ENCODE results near the gene NUP210L.

GRCh38 chr1:153945795-153946621 lies 208.9 kb downstream of the NUP210L start:
- TF ChIP-seq CTCF (IDR thresholded peaks at IDR 0.05; ENCODE audit: extremely low read depth in 1 of 2, insufficient read depth in 1 of 2, low read depth in 1 of 2, low read length in 2 of 2) (no peak), MAX (IDR thresholded peaks at IDR 0.05; ENCODE audit: insufficient read depth, insufficient read length) (peak; percentile 26), GATA2 (IDR thresholded peaks at IDR 0.05; ENCODE audit: insufficient read depth, insufficient read length, low read depth, low read length) (no peak), EZH2 (IDR thresholded peaks at IDR 0.05; ENCODE audit: borderline replicate concordance, low read depth, low read length, severe bottlenecking) (no peak), JUN (IDR thresholded peaks at IDR 0.05; ENCODE audit: borderline replicate concordance, insufficient read depth, insufficient read length, low read depth) (no peak), POLR2A (IDR thresholded peaks at IDR 0.05; ENCODE audit: low read depth, low read length) (peak; percentile 69), POLR2AphosphoS5 (IDR thresholded peaks at IDR 0.05; ENCODE audit: insufficient read depth, low read depth, low read length) (peak; percentile 57), MYC (IDR thresholded peaks at IDR 0.05; ENCODE audit: low read depth, low read length) (peak; percentile 6)

Measured in endothelial cell of umbilical vein (primary cell).